Uterus (tissue), 4 donors: ENCODE measurements around the gene PRDX6. TPM values are rescaled to one million over a fixed set of nuclear protein-coding genes. Genes with fewer than 3 reads are reported as not detected.

Experiments used
- DNase-seq, 2 donors: peaks; one replicate each; pipeline ENCODE4 v3.0.0-alpha.2; 2019 to 2020
- H3K27ac ChIP-seq, 2 donors: fragments of 200-600 bp; sonication (generic); 1 replicate in 1 of 2; 2 replicates in 1 of 2; pipeline ENCODE4 v1.5.1; 2016 to 2018
- H3K27me3 ChIP-seq, 2 donors: fragments of 200-600 bp; sonication (generic); one replicate each; pipeline ENCODE4 v1.5.1; 2018 to 2019; ENCODE audit warnings: control low read depth in 1 of 2
- H3K36me3 ChIP-seq, 2 donors: fragments of 200-600 bp; sonication (generic); one replicate each; pipeline ENCODE4 v1.5.1; 2019; ENCODE audit warnings: control low read depth in 1 of 2
- H3K4me1 ChIP-seq, 2 donors: fragments of 200-600 bp; sonication (generic); one replicate each; pipeline ENCODE4 v1.5.1; 2018 to 2019; ENCODE audit warnings: control low read depth in 1 of 2
- H3K4me3 ChIP-seq, 2 donors: fragments of 200-600 bp; sonication (generic); 1 replicate in 1 of 2; 2 replicates in 1 of 2; pipeline ENCODE4 v1.5.1; 2018 to 2019; ENCODE audit warnings: mild to moderate bottlenecking in 1 of 2
- H3K9me3 ChIP-seq, 2 donors: fragments of 200-600 bp; sonication (generic); one replicate each; pipeline ENCODE4 v1.5.1; 2019; ENCODE audit warnings: control low read depth in 1 of 2
- CTCF ChIP-seq, 4 experiments: fragments of 200-600 bp in 2 of 4; fragments of 450-650 bp in 2 of 4; sonication (generic) in 2 of 4; IDR thresholded peaks; one replicate each; pipeline ENCODE4 v1.5.1; 2016 to 2019; ENCODE audit warnings: antibody characterized with exemption in 4 of 4, mild to moderate bottlenecking in 2 of 4, moderate library complexity in 1 of 4
- POLR2A ChIP-seq, 2 donors: fragments of 450-650 bp; IDR thresholded peaks; one replicate each; pipeline ENCODE4 v1.6.1; 2016; ENCODE audit warnings: antibody characterized with exemption in 2 of 2, mild to moderate bottlenecking in 1 of 2, moderate library complexity in 1 of 2
- intact Hi-C: fragments of 100-400 bp; cut with DNase I; formaldehyde crosslinking; loops from one replicate; pipeline ENCODE4 v1.15.1; 2023; ENCODE audit warnings: low total_unique reads
- total RNA-seq, 4 donors: library from RNA; depleted of rRNA in 3 of 4; stranded (reverse); fragments of >200 nt in 3 of 4; gene quantifications; one replicate each; pipeline versions ENCODE4 v1.1.0 to v1.2.4, GENCODE V29; 2014 to 2023
- donor health status: DM: yes; HTN: yes; CAD: no.

Gene PRDX6
- total RNA-seq, 4 donors from 2014 or later: 51.2 to 218 (median 144) TPM

- intact Hi-C loops: no loop called here
- H3K9me3 ChIP-seq: no peaks in the 10 kb centered on the region
- no peak for TF ChIP-seq CTCF (IDR thresholded peaks at IDR 0.05)
- H3K4me3 ChIP-seq: no peak overlapping the region
- no peaks in the 10 kb centered on the region for H3K36me3 ChIP-seq
- peaks cover 0 to 9% of the 10 kb centered on the region in 2 donors for H3K4me1 ChIP-seq
- H3K27ac ChIP-seq: no peak overlapping the region
- no peaks in the 10 kb centered on the region for H3K27me3 ChIP-seq
- DNase-seq: no peak
Measured at GRCh38 chr1:173481195-173481772, 4.1 kb downstream of the PRDX6 start.

GRCh38 chr1:173482683-173483082 lies 5.5 kb downstream of the PRDX6 start:
- no peak for TF ChIP-seq CTCF (IDR thresholded peaks at IDR 0.05)
- TF ChIP-seq POLR2A (IDR thresholded peaks at IDR 0.05): no peak
- Histone ChIP-seq H3K27ac (no peak overlapping the region), H3K9me3 (no peaks in the 10 kb centered on the region), H3K27me3 (no peaks in the 10 kb centered on the region), H3K4me3 (no peak overlapping the region), H3K4me1 (peaks cover 0 to 9% of the 10 kb centered on the region in 2 donors), H3K36me3 (no peaks in the 10 kb centered on the region)
- DNase-seq: no peak
- intact Hi-C loops: no loop called here

GRCh38 chr1:173484276-173484675 lies 7.1 kb downstream of the PRDX6 start:
- Histone ChIP-seq H3K36me3 (no peaks in the 10 kb centered on the region), H3K27ac (no peak overlapping the region), H3K9me3 (no peaks in the 10 kb centered on the region), H3K4me3 (no peak overlapping the region), H3K4me1 (peaks cover 0 to 4% of the 10 kb centered on the region in 2 donors), H3K27me3 (no peaks in the 10 kb centered on the region)
- intact Hi-C loops: no loop called here
- no peak for DNase-seq
- TF ChIP-seq CTCF (IDR thresholded peaks at IDR 0.05): no peak
- no peak for TF ChIP-seq POLR2A (IDR thresholded peaks at IDR 0.05)

- no peaks in the 10 kb centered on the region for H3K27me3 ChIP-seq
- intact Hi-C loops: no loop called here
- no peak overlapping the region for H3K27ac ChIP-seq
- no peaks in the 10 kb centered on the region for H3K4me1 ChIP-seq
- no peak overlapping the region for H3K4me3 ChIP-seq
- H3K9me3 ChIP-seq: no peaks in the 10 kb centered on the region
- no peak for DNase-seq
- no peaks in the 10 kb centered on the region for H3K36me3 ChIP-seq
- no peak for TF ChIP-seq CTCF (IDR thresholded peaks at IDR 0.05)
- no peak for TF ChIP-seq POLR2A (IDR thresholded peaks at IDR 0.05)
Measured at GRCh38 chr1:173485401-173485800, 8.3 kb downstream of the PRDX6 start.

- Histone ChIP-seq H3K4me1 (no peaks in the 10 kb centered on the region), H3K27me3 (no peaks in the 10 kb centered on the region), H3K27ac (no peak overlapping the region), H3K4me3 (no peak overlapping the region), H3K9me3 (no peaks in the 10 kb centered on the region), H3K36me3 (no peaks in the 10 kb centered on the region)
- DNase-seq: no peak
- TF ChIP-seq POLR2A (IDR thresholded peaks at IDR 0.05) (no peak), CTCF (IDR thresholded peaks at IDR 0.05) (no peak)
- intact Hi-C loops: no loop called here
Measured at GRCh38 chr1:173488001-173488400, 10.9 kb downstream of the PRDX6 start.
